NOMO-1 treated with dmso at 0.1 percent for 144 hours (cell line): ENCODE results near the gene CNTRL.
"Not testable (repeated sequence)": the region's sequence is repeated elsewhere in the genome, so short reads cannot be mapped to it uniquely, and the experiment has no call there.

ENCODE experiments used
- DNase-seq: peaks from one replicate; lab custom pipeline; 2025; ENCODE audit not compliant: unreplicated experiment; lab: John Stamatoyannopoulos, UW

CNTRL gene

GRCh38 chr9:121074370-121075250, at the start of gene CNTRL:
TSS of gene CNTRL (plus strand) at chr9:121074955. CDS start at chr9:121088327, 13,372 bp downstream.
- peak; percentile 94 for DNase-seq

- DNase-seq: no peak
Measured at GRCh38 chr9:121026260-121026691, 48.5 kb upstream of the CNTRL start.

GRCh38 chr9:121026768-121027167, 48.0 kb upstream of the CNTRL start:
- DNase-seq: no peak

- not testable (repeated sequence) for DNase-seq
Measured at GRCh38 chr9:121028285-121028684, 46.5 kb upstream of the CNTRL start.

- no peak for DNase-seq
Measured at GRCh38 chr9:121029469-121029868, 45.3 kb upstream of the CNTRL start.

GRCh38 chr9:121034529-121034928, 40.2 kb upstream of the CNTRL start:
- no peak for DNase-seq

GRCh38 chr9:121035717-121036116, 39.0 kb upstream of the CNTRL start:
- not testable (repeated sequence) for DNase-seq

GRCh38 chr9:121038362-121038761, 36.4 kb upstream of the CNTRL start:
- no peak for DNase-seq

- DNase-seq: no peak
Measured at GRCh38 chr9:121038804-121039203, 36.0 kb upstream of the CNTRL start.

- no peak for DNase-seq
Measured at GRCh38 chr9:121048175-121048574, 26.6 kb upstream of the CNTRL start.

- DNase-seq: no peak
Measured at GRCh38 chr9:121048618-121049017, 26.1 kb upstream of the CNTRL start.

- no peak for DNase-seq
Measured at GRCh38 chr9:121050128-121050988, 24.4 kb upstream of the CNTRL start, which contains the start of gene C5. TSS of gene C5 (minus strand) at chr9:121050275. CDS start at chr9:121050246, 29 bp downstream.

- no peak for DNase-seq
Measured at GRCh38 chr9:121053544-121053943, 21.2 kb upstream of the CNTRL start.

- no peak for DNase-seq
Measured at GRCh38 chr9:121055642-121056143, 19.1 kb upstream of the CNTRL start.

- DNase-seq: no peak
Measured at GRCh38 chr9:121057821-121058220, 16.9 kb upstream of the CNTRL start.

GRCh38 chr9:121059513-121059912, 15.2 kb upstream of the CNTRL start:
- DNase-seq: no peak

GRCh38 chr9:121059998-121060636, 14.6 kb upstream of the CNTRL start:
- DNase-seq: no peak

GRCh38 chr9:121066850-121067249, 7.9 kb upstream of the CNTRL start:
- DNase-seq: no peak

- DNase-seq: no peak
Measured at GRCh38 chr9:121067640-121068039, 7.1 kb upstream of the CNTRL start.

GRCh38 chr9:121069396-121069795, 5.4 kb upstream of the CNTRL start:
- no peak for DNase-seq

GRCh38 chr9:121071370-121071755, 3.4 kb upstream of the CNTRL start:
- no peak for DNase-seq
